Measurements from ENCODE around the gene DHX34. TPM values are rescaled to one million over a fixed set of nuclear protein-coding genes. Genes with fewer than 3 reads are reported as not detected.
A peak's percentile ranks its signal among the peaks of the same experiment; 100 is the strongest.

The DHX34 gene
- total and polyA plus RNA-seq, 9 of the 15 experiments (the other 6 are each of a cell fraction or from before 2014, with no cell fraction given): 0.36 to 42.0 (median 15.0) TPM

DNA sequence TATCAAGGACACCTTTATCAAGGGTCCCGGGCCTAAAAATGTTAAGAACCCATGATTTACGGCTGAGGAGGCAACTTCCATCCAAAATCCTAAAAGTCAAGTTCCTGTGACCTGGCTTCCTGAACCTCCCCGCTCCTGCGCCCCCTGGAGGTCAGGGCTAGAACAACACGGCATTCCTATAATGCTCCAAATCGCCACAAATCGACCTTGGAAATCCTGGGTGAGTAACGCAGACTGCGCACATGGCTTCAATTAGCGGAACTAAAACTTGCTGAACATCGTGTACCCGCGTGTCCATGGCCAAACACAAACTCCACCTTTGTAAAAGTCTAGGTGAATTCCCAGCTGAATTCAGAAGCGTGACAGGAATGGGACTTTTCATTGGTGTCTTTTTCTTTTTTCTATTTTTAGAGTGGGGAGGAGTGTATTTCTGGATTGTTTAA lies 43.8 kb upstream of the DHX34 start (continued):
- TF ChIP-seq, protein P1, sequence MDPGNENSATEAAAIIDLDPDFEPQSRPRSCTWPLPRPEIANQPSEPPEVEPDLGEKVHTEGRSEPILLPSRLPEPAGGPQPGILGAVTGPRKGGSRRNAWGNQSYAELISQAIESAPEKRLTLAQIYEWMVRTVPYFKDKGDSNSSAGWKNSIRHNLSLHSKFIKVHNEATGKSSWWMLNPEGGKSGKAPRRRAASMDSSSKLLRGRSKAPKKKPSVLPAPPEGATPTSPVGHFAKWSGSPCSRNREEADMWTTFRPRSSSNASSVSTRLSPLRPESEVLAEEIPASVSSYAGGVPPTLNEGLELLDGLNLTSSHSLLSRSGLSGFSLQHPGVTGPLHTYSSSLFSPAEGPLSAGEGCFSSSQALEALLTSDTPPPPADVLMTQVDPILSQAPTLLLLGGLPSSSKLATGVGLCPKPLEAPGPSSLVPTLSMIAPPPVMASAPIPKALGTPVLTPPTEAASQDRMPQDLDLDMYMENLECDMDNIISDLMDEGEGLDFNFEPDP (CRISPR knock-in tag; IDR thresholded peaks at IDR 0.05): no peak
- TF ChIP-seq, protein P2, sequence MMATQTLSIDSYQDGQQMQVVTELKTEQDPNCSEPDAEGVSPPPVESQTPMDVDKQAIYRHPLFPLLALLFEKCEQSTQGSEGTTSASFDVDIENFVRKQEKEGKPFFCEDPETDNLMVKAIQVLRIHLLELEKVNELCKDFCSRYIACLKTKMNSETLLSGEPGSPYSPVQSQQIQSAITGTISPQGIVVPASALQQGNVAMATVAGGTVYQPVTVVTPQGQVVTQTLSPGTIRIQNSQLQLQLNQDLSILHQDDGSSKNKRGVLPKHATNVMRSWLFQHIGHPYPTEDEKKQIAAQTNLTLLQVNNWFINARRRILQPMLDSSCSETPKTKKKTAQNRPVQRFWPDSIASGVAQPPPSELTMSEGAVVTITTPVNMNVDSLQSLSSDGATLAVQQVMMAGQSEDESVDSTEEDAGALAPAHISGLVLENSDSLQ (IDR thresholded peaks at IDR 0.05): peak; percentile 47; the same call in 1 of the 2 replicates
- TF ChIP-seq HLTF (IDR thresholded peaks at IDR 0.05): no peak
- TF ChIP-seq KDM1A (IDR thresholded peaks at IDR 0.05): no peak
- TF ChIP-seq FOXP1 (CRISPR knock-in tag; IDR thresholded peaks at IDR 0.05): no peak
- TF ChIP-seq RBM39 (optimal IDR thresholded peaks at IDR 0.05; ENCODE audit: low read depth, low read length): no peak
- no peak for TF ChIP-seq ZNF75A (CRISPR knock-in tag; IDR thresholded peaks at IDR 0.05)
- no peak for TF ChIP-seq ZNF436 (CRISPR knock-in tag; IDR thresholded peaks at IDR 0.05)
- no peak for TF ChIP-seq ZNF449 (CRISPR knock-in tag; IDR thresholded peaks at IDR 0.05)
- peak; percentile 52; the same call in 1 of the 2 replicates for TF ChIP-seq ETV1 (tag; conservative IDR thresholded peaks at IDR 0.05; ENCODE audit: low read depth)
- TF ChIP-seq, protein P3, sequence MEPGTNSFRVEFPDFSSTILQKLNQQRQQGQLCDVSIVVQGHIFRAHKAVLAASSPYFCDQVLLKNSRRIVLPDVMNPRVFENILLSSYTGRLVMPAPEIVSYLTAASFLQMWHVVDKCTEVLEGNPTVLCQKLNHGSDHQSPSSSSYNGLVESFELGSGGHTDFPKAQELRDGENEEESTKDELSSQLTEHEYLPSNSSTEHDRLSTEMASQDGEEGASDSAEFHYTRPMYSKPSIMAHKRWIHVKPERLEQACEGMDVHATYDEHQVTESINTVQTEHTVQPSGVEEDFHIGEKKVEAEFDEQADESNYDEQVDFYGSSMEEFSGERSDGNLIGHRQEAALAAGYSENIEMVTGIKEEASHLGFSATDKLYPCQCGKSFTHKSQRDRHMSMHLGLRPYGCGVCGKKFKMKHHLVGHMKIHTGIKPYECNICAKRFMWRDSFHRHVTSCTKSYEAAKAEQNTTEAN (CRISPR knock-in tag; IDR thresholded peaks at IDR 0.05): no peak
- TF ChIP-seq, protein P4, sequence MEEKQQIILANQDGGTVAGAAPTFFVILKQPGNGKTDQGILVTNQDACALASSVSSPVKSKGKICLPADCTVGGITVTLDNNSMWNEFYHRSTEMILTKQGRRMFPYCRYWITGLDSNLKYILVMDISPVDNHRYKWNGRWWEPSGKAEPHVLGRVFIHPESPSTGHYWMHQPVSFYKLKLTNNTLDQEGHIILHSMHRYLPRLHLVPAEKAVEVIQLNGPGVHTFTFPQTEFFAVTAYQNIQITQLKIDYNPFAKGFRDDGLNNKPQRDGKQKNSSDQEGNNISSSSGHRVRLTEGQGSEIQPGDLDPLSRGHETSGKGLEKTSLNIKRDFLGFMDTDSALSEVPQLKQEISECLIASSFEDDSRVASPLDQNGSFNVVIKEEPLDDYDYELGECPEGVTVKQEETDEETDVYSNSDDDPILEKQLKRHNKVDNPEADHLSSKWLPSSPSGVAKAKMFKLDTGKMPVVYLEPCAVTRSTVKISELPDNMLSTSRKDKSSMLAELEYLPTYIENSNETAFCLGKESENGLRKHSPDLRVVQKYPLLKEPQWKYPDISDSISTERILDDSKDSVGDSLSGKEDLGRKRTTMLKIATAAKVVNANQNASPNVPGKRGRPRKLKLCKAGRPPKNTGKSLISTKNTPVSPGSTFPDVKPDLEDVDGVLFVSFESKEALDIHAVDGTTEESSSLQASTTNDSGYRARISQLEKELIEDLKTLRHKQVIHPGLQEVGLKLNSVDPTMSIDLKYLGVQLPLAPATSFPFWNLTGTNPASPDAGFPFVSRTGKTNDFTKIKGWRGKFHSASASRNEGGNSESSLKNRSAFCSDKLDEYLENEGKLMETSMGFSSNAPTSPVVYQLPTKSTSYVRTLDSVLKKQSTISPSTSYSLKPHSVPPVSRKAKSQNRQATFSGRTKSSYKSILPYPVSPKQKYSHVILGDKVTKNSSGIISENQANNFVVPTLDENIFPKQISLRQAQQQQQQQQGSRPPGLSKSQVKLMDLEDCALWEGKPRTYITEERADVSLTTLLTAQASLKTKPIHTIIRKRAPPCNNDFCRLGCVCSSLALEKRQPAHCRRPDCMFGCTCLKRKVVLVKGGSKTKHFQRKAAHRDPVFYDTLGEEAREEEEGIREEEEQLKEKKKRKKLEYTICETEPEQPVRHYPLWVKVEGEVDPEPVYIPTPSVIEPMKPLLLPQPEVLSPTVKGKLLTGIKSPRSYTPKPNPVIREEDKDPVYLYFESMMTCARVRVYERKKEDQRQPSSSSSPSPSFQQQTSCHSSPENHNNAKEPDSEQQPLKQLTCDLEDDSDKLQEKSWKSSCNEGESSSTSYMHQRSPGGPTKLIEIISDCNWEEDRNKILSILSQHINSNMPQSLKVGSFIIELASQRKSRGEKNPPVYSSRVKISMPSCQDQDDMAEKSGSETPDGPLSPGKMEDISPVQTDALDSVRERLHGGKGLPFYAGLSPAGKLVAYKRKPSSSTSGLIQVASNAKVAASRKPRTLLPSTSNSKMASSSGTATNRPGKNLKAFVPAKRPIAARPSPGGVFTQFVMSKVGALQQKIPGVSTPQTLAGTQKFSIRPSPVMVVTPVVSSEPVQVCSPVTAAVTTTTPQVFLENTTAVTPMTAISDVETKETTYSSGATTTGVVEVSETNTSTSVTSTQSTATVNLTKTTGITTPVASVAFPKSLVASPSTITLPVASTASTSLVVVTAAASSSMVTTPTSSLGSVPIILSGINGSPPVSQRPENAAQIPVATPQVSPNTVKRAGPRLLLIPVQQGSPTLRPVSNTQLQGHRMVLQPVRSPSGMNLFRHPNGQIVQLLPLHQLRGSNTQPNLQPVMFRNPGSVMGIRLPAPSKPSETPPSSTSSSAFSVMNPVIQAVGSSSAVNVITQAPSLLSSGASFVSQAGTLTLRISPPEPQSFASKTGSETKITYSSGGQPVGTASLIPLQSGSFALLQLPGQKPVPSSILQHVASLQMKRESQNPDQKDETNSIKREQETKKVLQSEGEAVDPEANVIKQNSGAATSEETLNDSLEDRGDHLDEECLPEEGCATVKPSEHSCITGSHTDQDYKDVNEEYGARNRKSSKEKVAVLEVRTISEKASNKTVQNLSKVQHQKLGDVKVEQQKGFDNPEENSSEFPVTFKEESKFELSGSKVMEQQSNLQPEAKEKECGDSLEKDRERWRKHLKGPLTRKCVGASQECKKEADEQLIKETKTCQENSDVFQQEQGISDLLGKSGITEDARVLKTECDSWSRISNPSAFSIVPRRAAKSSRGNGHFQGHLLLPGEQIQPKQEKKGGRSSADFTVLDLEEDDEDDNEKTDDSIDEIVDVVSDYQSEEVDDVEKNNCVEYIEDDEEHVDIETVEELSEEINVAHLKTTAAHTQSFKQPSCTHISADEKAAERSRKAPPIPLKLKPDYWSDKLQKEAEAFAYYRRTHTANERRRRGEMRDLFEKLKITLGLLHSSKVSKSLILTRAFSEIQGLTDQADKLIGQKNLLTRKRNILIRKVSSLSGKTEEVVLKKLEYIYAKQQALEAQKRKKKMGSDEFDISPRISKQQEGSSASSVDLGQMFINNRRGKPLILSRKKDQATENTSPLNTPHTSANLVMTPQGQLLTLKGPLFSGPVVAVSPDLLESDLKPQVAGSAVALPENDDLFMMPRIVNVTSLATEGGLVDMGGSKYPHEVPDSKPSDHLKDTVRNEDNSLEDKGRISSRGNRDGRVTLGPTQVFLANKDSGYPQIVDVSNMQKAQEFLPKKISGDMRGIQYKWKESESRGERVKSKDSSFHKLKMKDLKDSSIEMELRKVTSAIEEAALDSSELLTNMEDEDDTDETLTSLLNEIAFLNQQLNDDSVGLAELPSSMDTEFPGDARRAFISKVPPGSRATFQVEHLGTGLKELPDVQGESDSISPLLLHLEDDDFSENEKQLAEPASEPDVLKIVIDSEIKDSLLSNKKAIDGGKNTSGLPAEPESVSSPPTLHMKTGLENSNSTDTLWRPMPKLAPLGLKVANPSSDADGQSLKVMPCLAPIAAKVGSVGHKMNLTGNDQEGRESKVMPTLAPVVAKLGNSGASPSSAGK (IDR thresholded peaks at IDR 0.05): peak; percentile 63
